Measurements from ENCODE around the gene SLC41A1. TPM values are rescaled to one million over a fixed set of nuclear protein-coding genes. Genes with fewer than 3 reads are reported as not detected.

SLC41A1 gene
- total and polyA plus RNA-seq, 2 experiments from 2014 or later = 11.8 to 30.0 TPM

- TF ChIP-seq EZH2phosphoT487 (IDR thresholded peaks at IDR 0.05; ENCODE audit: unreplicated experiment) (no peak), ZNF114 (CRISPR knock-in tag; IDR thresholded peaks at IDR 0.05) (no peak), ZNF331 (CRISPR knock-in tag; IDR thresholded peaks at IDR 0.05; ENCODE audit: low read depth) (no peak), STAT1 (IDR thresholded peaks at IDR 0.05; ENCODE audit: unreplicated experiment) (no peak), ETS1 (IDR thresholded peaks at IDR 0.05) (no peak), JUNB (IDR thresholded peaks at IDR 0.05; ENCODE audit: unreplicated experiment) (no peak)
Measured at GRCh38 chr1:205826995-205827394, 14.0 kb upstream of the SLC41A1 start (continued).

GRCh38 chr1:205826016-205826806 lies 13.2 kb upstream of the SLC41A1 start:
- Mint-ChIP-seq H3K27me3 (ENCODE audit: insufficient read depth, low read depth, poor library complexity) (no peaks in the 10 kb centered on the region), H3K36me3 (ENCODE audit: low read depth) (no peaks in the 10 kb centered on the region), H3K4me1 (peaks cover 20% of the 10 kb centered on the region), H3K4me3 (no peak overlapping the region), H3K27ac (no peak overlapping the region), H3K9me3 (no peaks in the 10 kb centered on the region)
- Histone ChIP-seq H3K36me3 (ENCODE audit: insufficient read depth) (no peaks in the 10 kb centered on the region), H3K9me2 (ENCODE audit: insufficient read depth) (0 out of 2 replicates have a peak, but pooled peaks cover 6% of the 10 kb centered on the region), H3K4me2 (no peak overlapping the region), H3F3A (replicated peaks; ENCODE audit: low read depth) (no peaks in the 10 kb centered on the region), H2AFZ (no peak overlapping the region; the same call in 1 of the 2 replicates), H4K20me1 (replicated peaks; ENCODE audit: insufficient read depth) (no peaks in the 10 kb centered on the region), H3K4me3 (no peak overlapping the region), H3K27me3 (ENCODE audit: insufficient read depth) (no peaks in the 10 kb centered on the region), H3K27ac (ENCODE audit: low read depth) (no peak overlapping the region), H3K4me1 (ENCODE audit: insufficient read depth) (no peaks in the 10 kb centered on the region), H3K79me2 (replicated peaks; ENCODE audit: insufficient read depth) (no peaks in the 10 kb centered on the region)
- ATAC-seq = no peak; the same call in 1 of the 3 replicates
- no peak for DNase-seq (ENCODE audit: low spot score)
- TF ChIP-seq EZH2phosphoT487 (IDR thresholded peaks at IDR 0.05; ENCODE audit: unreplicated experiment) (no peak), ZNF462 (CRISPR knock-in tag; IDR thresholded peaks at IDR 0.05) (no peak), CREB1 (CRISPR knock-in tag; IDR thresholded peaks at IDR 0.05; ENCODE audit: low read depth) (no peak), POLR2AphosphoS5 (IDR thresholded peaks at IDR 0.05; ENCODE audit: low read depth) (no peak), NANOG (IDR thresholded peaks at IDR 0.05; ENCODE audit: borderline replicate concordance) (no peak), ZNF331 (CRISPR knock-in tag; IDR thresholded peaks at IDR 0.05; ENCODE audit: low read depth) (no peak), REST (IDR thresholded peaks at IDR 0.05; ENCODE audit: unreplicated experiment) (no peak), STAT1 (IDR thresholded peaks at IDR 0.05; ENCODE audit: unreplicated experiment) (no peak), ZNF114 (CRISPR knock-in tag; IDR thresholded peaks at IDR 0.05) (no peak)
